ENCODE data around the gene KRTAP12-1. TPM values are rescaled to one million over a fixed set of nuclear protein-coding genes. Genes with fewer than 3 reads are reported as not detected.

Gene KRTAP12-1
- polyA plus RNA-seq, 1 experiment = not detected

- ChIA-PET CTCF (no interaction called here), POLR2A (no interaction called here)
Measured at GRCh38 chr21:44728716-44729115, 46.8 kb upstream of the KRTAP12-1 start.

GRCh38 chr21:44727757-44728156, 45.8 kb upstream of the KRTAP12-1 start:
- H3K27ac ChIP-seq (ENCODE audit: low read depth, low read length) = no peak overlapping the region
- no peaks in the 10 kb centered on the region; the same call in 1 of the 2 replicates for H3K9me3 ChIP-seq (ENCODE audit: control insufficient read depth, insufficient read depth, low read length)
- no peak for TF ChIP-seq CTCF (IDR thresholded peaks at IDR 0.05; ENCODE audit: low read depth, low read length)
- DNase-seq (ENCODE audit: low read depth, low spot score) = no peak
- ChIA-PET CTCF (no interaction called here), POLR2A (no interaction called here)
- no peak overlapping the region for H3K4me3 ChIP-seq (ENCODE audit: low read depth, low read length)
- H3K27me3 ChIP-seq (ENCODE audit: control insufficient read depth, insufficient read depth, low read length) = peaks cover 34% of the 10 kb centered on the region

More at GRCh38 chr21:44728716-44729115, 46.8 kb upstream of the KRTAP12-1 start:
- Histone ChIP-seq H3K27me3 (ENCODE audit: control insufficient read depth, insufficient read depth, low read length) (peaks cover 27% of the 10 kb centered on the region), H3K9me3 (ENCODE audit: control insufficient read depth, insufficient read depth, low read length) (no peaks in the 10 kb centered on the region; the same call in 1 of the 2 replicates), H3K4me3 (ENCODE audit: low read depth, low read length) (no peak overlapping the region), H3K27ac (ENCODE audit: low read depth, low read length) (no peak overlapping the region)
- DNase-seq (ENCODE audit: low read depth, low spot score) = no peak
- no peak for TF ChIP-seq CTCF (IDR thresholded peaks at IDR 0.05; ENCODE audit: low read depth, low read length)

GRCh38 chr21:44727321-44727720, 45.4 kb upstream of the KRTAP12-1 start:
- no peak overlapping the region for H3K4me3 ChIP-seq (ENCODE audit: low read depth, low read length)
- H3K27ac ChIP-seq (ENCODE audit: low read depth, low read length) = no peak overlapping the region
- no peak for TF ChIP-seq CTCF (IDR thresholded peaks at IDR 0.05; ENCODE audit: low read depth, low read length)
- CTCF ChIA-PET = interaction anchor here (0.5 kb wide), 1 partner anchor 218 kb away, joined by 3 read pairs; no protein-coding TSS in a partner anchor
- DNase-seq (ENCODE audit: low read depth, low spot score) = no peak
- POLR2A ChIA-PET = no interaction called here
- H3K9me3 ChIP-seq (ENCODE audit: control insufficient read depth, insufficient read depth, low read length) = no peaks in the 10 kb centered on the region; the same call in 1 of the 2 replicates
- peaks cover 36% of the 10 kb centered on the region for H3K27me3 ChIP-seq (ENCODE audit: control insufficient read depth, insufficient read depth, low read length)

GRCh38 chr21:44726826-44727225, 44.9 kb upstream of the KRTAP12-1 start:
- ChIA-PET CTCF (interaction anchor here (0.5 kb wide), 1 partner anchor 217 kb away, joined by 3 read pairs; no protein-coding TSS in a partner anchor), POLR2A (no interaction called here)
- no peak for DNase-seq (ENCODE audit: low read depth, low spot score)
- TF ChIP-seq CTCF (IDR thresholded peaks at IDR 0.05; ENCODE audit: low read depth, low read length) = no peak
- Histone ChIP-seq H3K27me3 (ENCODE audit: control insufficient read depth, insufficient read depth, low read length) (peaks cover 34% of the 10 kb centered on the region), H3K4me3 (ENCODE audit: low read depth, low read length) (no peak overlapping the region), H3K9me3 (ENCODE audit: control insufficient read depth, insufficient read depth, low read length) (no peaks in the 10 kb centered on the region; the same call in 1 of the 2 replicates), H3K27ac (ENCODE audit: low read depth, low read length) (no peak overlapping the region)

- no peak overlapping the region for H3K27ac ChIP-seq (ENCODE audit: low read depth, low read length)
- DNase-seq (ENCODE audit: low read depth, low spot score) = no peak
- ChIA-PET POLR2A (no interaction called here), CTCF (no interaction called here)
- no peaks in the 10 kb centered on the region; the same call in 1 of the 2 replicates for H3K9me3 ChIP-seq (ENCODE audit: control insufficient read depth, insufficient read depth, low read length)
- no peak overlapping the region for H3K4me3 ChIP-seq (ENCODE audit: low read depth, low read length)
- TF ChIP-seq CTCF (IDR thresholded peaks at IDR 0.05; ENCODE audit: low read depth, low read length) = no peak
- H3K27me3 ChIP-seq (ENCODE audit: control insufficient read depth, insufficient read depth, low read length) = peaks cover 35% of the 10 kb centered on the region
Measured at GRCh38 chr21:44724926-44725325, 43.0 kb upstream of the KRTAP12-1 start.
